ENCODE data around the gene FAM193B.
"Not testable (repeated sequence)": the region's sequence is repeated elsewhere in the genome, so short reads cannot be mapped to it uniquely, and the experiment has no call there.

FAM193B gene

GRCh38 chr5:177536386-177536785 is 18.0 kb downstream of the FAM193B start:
- no peak for DNase-seq

- DNase-seq, result no peak
Observed at GRCh38 chr5:177535125-177535524, 19.2 kb downstream of the FAM193B start.

GRCh38 chr5:177534433-177534832 is 19.9 kb downstream of the FAM193B start:
- DNase-seq, result not testable (repeated sequence)

GRCh38 chr5:177531209-177531940 is 23.0 kb downstream of the FAM193B start:
- DNase-seq, result no peak

GRCh38 chr5:177530638-177531037 is 23.7 kb downstream of the FAM193B start:
- no peak for DNase-seq

GRCh38 chr5:177529247-177530203 is 24.8 kb downstream of the FAM193B start:
- no peak for DNase-seq

GRCh38 chr5:177528631-177529030 is 25.7 kb downstream of the FAM193B start:
- DNase-seq, result no peak

- DNase-seq, result no peak
Observed at GRCh38 chr5:177527595-177527994, 26.8 kb downstream of the FAM193B start.

GRCh38 chr5:177526791-177527190 is 27.6 kb downstream of the FAM193B start:
- DNase-seq, result no peak

GRCh38 chr5:177526191-177526590 is 28.2 kb downstream of the FAM193B start:
- no peak for DNase-seq

GRCh38 chr5:177524941-177525655 is 29.3 kb downstream of the FAM193B start:
- DNase-seq, result no peak

GRCh38 chr5:177524539-177524900 is 29.8 kb downstream of the FAM193B start:
- DNase-seq, result no peak

- DNase-seq, result no peak
Observed at GRCh38 chr5:177523711-177524538, 30.4 kb downstream of the FAM193B start.

GRCh38 chr5:177520916-177521513 is 33.3 kb downstream of the FAM193B start:
- no peak for DNase-seq

- DNase-seq, result no peak
Observed at GRCh38 chr5:177520271-177520670, 34.1 kb downstream of the FAM193B start.

GRCh38 chr5:177519463-177520235 is 34.7 kb downstream of the FAM193B start:
- no peak for DNase-seq

- no peak for DNase-seq
Observed at GRCh38 chr5:177516601-177517568, 37.5 kb downstream of the FAM193B start, which contains the start of gene DDX41. DDX41 (minus strand) TSS chr5:177516961; CDS start chr5:177516945, 16 bp downstream.

- no peak for DNase-seq
Observed at GRCh38 chr5:177515580-177515979, 38.8 kb downstream of the FAM193B start.

- no peak for DNase-seq
Observed at GRCh38 chr5:177514541-177514940, 39.8 kb downstream of the FAM193B start.

- no peak for DNase-seq
Observed at GRCh38 chr5:177513500-177513899, 40.9 kb downstream of the FAM193B start.

All from NCI-H1436 treated with DMSO at 0.1 percent for 48 hours (cell line).